Endothelial cell of hepatic sinusoid (primary cell): ENCODE results near the gene PHACTR2.
"Not testable (repeated sequence)": the region's sequence is repeated elsewhere in the genome, so short reads cannot be mapped to it uniquely, and the experiment has no call there.

Experiments used
- in situ Hi-C: cut with HindIII; loops from 2 replicates; pipeline ENCODE4 v1.10.0; 2017; ENCODE audit warnings: low sequenced_read_pairs

Gene PHACTR2

DNA sequence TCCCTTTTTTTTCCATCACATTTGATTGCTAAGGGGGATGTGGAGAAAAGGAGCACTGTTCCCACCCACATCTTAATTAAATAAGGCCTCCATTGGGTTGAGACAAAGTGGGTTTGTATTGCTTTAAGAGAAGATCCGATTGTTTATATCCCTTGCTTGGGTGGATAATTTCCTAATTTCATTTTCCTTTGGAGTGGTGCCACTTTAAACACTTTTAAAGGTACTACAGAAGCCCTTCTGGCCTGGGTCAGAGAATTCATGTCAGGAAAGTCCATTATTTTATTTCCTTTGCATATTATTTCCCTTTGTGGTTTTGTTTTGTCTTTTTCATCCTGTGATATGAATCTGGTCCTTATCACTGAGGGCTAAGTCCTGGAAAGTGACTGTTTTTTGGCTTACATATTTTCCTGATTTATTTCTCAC lies 56.9 kb downstream of the PHACTR2 start:
- in situ Hi-C loops, result no loop called here

DNA sequence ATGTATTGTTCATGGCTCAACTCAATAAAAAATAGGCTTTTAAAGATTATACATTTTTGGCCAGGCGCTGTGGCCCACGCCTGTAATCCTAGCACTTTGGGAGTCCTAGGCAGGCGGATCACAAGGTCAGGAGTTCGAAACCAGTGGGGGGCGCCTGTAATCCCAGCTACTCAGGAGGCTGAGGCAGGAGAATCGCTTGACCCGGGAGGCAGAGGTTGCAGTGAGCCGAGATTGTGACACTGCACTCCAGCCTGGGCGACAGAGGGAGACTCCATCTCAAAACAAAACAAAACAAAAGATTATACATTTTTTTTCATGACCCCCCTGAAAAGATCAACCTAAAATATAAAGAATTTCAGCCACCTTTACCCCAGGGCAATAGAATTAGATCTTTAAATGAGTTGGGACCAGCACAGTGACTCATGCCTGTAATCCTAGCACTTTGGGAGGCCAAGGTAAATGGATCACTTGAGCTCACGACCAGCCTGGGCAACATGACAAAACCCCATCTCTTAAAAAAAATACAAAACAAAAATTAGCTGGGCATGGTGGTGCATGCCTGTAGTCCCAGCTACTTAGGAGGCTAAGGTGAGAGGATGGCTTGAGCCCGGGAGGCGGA lies 60.4 kb downstream of the PHACTR2 start:
- in situ Hi-C loops, result not testable (repeated sequence)

DNA sequence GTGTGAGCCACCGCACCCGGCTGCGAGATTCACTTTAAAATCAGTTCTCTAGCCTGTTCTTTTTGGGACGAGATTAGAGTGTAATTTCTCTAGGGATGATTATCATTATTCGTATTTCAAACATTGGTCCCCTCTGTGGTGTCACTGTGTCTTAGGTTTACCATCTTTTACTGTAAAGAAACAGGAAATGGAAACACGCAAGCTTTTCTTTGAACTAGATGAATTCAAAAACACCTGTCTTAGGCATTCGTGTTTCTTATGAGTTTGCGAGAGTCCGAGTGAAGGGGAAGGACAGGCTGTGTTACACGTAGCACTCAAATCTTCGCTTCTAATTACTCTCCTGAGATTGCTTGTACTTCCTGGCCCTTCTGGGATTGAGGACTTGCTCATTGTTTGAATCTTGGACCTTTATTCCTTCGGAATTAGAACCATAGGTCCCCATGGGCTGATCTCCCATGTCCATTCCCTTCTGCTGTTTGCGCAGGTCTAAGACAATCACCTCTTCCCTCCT lies 61.6 kb downstream of the PHACTR2 start:
- in situ Hi-C loops, result no loop called here

DNA sequence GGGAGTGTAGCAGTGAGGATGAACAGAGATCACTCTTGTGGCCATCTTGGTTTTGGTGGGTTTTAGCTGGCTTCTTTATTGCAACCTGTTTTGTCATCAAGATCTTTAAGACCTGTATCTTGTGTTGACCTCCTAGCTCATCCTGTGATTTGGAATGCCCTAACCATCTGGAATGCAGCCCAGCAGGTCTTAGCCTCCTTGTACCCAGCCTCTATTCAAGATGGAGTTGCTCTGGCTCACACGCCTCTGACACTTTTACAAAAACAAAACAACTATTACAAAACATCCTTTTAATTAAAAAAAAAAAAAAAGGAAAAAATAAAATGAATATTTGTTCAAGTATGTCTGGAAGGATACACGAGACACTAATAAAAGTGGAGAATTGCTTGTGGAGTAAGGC lies 62.4 kb downstream of the PHACTR2 start:
- in situ Hi-C loops, result no loop called here

DNA sequence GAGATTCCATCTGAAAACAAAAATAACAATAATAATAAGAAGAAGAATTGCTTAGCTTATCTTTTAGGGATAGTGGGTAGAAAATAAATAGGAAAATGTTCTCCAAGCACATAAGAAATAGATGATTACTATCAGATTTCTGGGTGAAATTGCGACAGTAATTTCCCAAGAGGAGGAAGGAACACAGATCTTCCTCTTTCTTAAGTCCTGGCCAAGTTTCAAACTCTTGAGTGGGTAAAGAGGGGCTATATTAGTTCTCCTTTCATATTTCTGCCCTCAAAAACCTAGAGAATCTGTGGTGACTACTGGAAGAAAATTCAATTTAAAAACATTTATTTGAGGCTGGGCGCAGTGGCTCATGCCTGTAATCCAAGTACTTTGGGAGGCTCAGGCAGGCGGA lies 63.7 kb downstream of the PHACTR2 start:
- in situ Hi-C loops, result no loop called here

DNA sequence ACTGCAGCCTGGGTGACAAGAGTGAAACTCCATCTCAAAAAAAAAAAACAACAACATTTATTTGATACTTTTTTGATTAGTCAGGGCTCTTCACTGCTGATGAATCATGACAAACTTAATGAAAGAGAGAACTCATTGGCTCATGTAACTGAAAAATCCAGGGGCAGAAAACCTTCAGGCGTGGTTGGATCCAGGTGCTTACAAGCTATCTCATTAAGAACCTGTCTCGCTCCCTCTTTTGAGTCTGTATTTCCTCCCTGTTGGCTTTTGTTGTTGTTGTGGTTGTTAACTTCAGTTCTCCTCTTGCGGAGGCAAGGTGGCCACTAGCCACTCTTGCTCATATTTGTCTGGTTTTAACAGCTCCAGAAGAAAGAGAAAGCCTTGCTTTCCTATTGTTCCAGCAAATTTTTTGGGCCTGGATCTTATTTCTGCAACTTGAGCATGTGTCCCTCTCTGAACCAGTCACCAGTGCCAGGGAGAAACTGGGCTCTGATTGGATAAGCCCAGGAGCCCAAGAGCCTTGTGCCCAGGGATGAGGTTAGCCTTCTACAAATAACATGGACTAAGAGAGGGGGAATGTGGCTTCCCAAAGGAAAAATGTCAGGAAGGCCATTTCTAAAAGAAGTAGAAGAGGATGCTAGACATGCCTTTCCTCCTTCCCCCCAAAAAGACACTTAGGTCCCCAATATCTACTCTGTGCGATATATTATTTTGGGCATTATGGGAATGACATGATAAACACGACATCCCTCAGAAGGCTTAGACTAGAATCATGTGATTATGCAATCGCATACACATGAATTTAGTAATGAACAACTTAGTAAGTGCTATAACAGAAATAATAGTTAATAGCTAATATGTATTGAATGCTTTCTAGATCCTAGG lies 64.5 kb downstream of the PHACTR2 start:
- in situ Hi-C loops, result no loop called here

DNA sequence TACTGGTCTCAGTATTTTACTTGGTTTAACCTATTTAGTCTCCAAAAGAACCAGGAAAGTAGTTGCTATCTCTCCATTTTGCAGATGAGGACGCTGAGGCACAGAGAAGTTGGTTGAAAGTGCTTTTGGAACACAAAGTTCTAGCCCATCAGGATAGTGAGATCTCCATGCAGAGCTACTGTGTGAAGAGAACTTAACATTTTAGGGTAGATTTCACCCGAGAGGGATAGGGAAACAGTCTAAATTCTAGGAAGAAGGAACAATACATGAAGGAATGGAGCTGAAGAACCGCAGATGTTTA lies 65.1 kb downstream of the PHACTR2 start:
- in situ Hi-C loops, result no loop called here

DNA sequence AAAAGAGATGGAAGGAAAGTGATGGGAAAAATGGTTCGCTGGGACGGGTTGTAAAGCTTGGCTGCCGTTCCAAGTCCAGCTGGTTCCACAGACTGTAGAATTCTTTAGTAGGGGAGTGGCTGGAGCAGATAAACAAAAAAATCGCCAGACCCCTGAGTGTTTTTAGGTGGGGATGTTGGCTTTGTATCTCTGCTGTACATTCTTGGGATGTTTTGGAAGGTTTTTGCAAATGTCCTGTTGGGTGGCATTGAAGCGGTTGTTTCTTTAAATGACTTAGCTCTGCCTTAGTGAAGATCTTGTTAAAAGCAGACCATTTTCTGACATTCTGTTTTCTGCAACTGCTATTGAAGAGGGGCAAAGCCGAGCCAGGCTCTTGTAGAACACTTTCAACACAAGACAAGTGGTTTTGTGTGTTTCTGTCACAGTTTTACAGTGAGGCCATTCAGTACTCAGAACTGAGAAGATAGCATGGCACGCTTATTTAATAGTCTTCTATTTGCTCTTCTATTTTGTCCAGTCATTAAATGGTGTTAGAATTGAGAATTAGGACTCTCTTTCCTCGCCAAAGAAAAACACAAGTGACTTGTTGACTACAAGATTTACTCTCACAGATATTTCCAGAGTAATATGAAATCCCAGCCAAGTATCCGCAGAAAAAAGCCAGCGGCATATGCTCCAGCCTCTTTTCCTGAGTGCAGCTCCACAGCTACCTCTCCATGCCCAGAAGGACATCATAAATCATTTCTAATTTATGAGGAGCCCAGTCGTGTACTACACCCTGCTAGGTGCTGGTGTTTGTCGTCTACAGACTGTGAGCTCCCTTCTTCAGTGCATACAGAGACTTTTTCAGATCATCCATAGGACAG lies 65.8 kb downstream of the PHACTR2 start:
- in situ Hi-C loops, result no loop called here

DNA sequence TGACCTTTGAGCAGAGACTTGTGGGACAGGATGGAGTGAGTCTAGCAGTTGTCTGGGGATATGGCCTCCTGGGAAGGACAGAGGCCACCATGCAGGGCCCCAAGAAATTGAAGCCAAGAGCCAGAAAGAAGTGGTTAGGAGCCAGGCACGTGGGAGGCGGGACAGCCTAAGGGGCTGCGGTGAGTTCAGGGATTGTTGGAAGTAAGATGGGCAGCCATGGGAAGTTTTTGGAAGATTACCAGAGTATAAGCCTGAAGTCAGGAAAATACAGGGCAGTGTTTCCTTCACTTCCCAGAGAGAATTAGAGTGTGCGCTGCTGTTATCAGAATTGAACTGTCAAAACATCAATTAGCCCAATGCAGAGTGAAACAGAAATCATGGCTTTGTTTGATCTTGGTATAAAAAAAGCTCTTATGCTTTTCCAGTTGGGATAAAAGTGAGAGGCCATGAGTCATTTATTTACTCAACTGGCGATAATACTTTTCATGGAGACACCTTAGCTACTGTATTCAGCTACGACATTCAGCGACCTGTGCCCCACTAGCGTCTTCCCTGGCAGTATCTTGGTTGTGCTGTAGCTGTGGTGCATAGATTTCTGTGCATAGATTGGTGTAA lies 66.9 kb downstream of the PHACTR2 start:
- in situ Hi-C loops, result no loop called here

DNA sequence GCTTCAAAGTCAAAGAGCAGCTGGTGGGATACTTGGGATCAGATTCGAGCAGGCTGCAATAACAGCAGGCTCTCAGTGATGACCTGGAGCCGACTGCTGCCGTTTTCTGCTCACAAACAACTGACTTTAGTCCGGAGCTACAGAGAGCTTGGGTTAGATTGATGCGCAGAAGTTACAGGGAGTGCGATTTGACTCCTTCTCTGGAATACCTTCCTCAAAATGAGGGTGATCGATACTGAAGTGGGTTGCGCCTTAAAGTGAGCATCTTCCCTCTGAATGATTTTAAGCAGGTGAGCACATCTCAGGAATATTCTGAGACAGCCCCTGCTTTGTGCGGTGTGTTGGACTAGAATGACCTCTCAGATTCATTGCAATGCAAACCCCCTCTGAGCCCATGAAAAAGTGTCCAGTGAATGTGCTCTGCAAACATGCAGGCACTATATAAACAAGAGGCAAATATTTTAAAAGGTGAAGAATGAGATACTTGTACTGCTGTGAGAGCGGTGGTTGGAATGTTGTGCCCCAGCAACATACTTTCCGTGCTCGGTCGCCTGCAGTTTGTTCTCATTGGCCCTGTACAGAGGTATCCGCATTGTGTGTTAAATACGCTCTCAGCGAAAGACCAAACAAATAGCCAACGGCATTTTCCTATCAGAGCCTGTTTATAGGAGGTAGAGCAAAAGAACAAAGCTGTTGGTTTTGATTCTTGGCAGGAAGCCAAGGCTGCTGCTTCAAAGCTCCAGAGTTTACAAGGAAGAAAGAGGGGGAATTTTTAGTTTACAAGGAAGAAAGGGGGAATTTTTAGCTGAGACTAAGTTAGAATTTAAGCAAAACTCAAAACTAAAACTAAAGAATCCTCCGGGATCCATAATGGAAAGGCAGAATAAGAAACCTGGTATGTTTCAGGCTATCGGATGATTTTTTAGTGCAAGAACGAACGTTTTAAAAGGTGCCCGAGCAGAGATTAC lies 67.7 kb downstream of the PHACTR2 start:
- in situ Hi-C loops, result no loop called here

DNA sequence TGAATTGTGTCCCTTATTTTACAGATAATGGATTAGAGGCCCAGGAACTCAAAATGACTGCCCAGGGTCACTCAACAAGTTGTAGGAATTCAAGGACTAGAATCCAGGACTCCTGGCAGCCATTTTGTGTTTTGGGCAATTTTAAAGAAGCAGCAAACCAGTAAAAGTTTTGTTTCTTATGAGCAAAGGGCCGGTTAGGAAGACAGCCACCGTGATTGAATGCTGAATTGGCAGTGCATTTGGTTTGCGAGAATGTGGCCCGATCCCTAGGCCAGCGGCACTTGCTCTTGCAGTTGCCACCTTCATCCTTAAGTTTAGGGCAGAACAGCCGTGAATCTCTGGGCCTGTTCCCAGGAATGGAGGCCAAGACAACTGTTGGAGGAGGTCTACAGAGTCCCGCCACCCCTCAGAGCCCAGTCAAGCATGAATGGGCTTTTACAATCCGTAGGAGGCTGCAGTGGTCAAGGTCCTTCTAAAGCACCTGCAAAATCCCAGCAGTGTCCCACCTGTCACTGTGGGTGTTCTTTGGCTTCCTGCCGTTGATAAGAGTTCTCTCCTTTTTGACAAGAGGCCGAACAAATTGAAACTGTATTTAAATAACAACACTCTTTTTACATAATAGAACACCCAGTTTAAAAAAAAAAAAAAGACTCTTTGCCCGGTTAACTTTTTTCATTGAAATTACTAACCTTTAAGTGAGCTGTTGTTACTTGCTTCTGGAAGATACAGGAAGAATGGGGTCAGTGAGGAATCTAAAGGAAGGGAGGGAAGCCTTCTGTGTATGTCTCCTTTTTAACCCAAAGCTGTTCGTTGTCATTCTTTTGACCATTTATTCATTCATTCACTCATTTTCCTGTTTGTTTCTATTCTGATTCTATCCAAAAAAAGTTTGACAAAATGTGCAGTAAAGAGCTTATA lies 68.7 kb downstream of the PHACTR2 start:
- in situ Hi-C loops, result no loop called here

DNA sequence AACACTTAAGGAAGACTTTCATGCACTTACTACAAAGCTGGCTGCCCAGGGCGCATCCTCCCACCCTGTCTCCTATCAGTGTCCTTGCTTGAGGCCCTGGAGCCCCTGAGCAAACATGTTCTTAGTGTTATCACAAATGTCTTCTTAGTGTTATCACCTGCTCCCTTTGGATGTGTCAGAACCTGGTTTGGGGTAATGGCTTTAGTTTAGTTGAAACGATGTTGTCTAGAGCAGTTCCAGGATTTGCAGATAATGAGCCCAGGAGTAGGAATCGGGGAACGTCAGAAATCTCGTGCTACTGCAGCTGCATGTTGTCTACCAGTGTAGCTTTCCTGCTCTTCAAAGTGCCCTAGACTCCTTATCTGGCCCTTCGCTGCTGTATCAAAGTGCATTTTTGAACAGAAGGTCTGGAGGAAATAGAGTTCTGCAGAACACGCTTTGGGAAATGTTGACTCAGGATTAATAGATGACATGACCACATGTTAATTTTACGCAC lies 69.6 kb downstream of the PHACTR2 start:
- in situ Hi-C loops, result no loop called here

DNA sequence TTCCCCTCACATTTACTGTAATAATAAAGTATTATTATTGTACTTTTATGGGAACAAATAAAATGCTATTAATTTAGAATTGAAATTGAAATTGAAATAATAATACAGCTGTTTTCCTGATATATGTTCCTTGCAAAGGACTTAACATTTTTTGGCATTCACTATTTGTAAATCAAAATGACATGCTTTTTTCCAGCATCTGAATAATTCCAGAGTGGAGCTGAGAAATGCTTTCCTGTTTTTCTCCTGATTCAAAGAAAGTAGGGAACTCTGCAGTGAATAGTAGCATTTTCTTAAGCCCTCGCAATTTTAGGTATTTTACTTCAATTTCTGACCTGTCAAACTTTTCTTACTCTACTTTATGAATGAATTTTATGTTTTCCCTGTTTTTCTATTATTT lies 72.1 kb downstream of the PHACTR2 start:
- in situ Hi-C loops, result no loop called here

DNA sequence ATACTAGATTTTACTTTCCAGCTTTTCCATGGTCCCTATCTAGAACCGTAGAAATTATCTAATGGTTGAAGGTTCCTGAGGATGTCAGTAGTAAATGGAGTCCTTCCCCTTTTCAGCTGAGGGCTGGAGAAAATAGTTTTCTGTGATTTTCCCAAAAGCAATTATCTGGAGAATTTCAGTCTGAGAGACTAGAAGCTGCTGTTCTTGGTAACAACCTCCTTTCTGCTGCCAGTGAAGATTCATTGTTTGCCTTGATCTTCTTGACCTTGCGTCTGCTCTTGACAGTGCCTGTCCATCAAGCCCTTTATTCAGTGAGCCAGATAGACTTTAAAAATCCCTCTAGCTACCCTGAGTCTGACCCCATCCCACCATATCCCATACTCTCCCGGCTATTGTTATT lies 73.1 kb downstream of the PHACTR2 start:
- in situ Hi-C loops, result no loop called here

DNA sequence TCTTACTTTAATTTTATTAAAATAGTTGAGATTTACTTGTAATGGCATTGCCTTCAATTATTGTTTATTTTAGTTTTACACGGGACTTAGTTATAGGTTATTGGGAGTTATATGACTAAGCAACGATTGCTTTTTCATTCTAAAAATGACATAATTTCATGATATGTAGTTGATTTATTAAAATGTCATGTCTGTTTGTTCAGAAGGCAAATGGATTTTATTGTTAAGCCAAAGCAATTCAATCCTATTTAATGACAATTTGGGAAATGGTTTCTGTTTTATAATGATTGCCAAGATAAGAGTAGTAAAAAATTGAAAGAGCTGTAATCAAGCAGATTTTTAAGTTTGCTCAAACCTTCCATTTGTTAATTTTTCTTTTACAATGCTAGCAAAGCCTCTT lies 74.7 kb downstream of the PHACTR2 start:
- in situ Hi-C loops, result no loop called here

DNA sequence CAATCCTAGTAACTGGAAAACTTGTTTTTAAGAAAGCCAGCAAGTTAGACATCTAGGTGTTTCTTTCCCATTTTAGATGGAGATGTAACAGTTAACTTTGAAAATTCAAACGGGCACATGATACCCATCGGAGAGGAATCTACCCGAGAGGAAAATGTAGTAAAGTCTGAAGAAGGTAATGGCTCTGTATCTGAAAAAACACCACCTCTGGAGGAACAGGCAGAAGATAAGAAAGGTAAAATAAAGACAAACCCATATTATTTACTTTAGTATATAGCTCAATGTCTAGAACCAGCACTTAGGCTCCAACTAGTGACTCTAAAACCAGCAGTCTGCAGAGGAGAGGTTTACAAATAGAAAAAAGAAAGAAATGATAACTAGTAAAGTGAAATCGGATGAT lies 75.9 kb downstream of the PHACTR2 start:
- in situ Hi-C loops, result no loop called here

DNA sequence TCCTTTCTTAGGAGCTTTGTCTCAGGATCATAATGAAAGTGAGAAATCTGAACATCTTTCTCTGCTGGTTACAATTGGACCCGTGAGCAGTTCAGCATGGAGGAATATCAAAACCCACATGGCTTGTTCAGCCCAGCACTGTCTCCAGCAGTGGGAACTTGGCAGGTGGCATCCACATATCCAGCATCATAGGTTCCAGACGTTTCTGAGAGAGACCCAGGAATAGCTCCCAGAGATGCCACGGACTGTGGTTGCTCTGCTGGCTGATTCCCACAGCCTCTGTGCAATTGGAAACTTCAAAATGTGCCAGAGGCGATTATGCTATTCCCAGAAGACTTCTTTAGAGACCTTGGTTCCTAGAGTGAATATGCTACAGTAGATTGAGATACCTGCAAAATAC lies 76.4 kb downstream of the PHACTR2 start:
- in situ Hi-C loops, result no loop called here

DNA sequence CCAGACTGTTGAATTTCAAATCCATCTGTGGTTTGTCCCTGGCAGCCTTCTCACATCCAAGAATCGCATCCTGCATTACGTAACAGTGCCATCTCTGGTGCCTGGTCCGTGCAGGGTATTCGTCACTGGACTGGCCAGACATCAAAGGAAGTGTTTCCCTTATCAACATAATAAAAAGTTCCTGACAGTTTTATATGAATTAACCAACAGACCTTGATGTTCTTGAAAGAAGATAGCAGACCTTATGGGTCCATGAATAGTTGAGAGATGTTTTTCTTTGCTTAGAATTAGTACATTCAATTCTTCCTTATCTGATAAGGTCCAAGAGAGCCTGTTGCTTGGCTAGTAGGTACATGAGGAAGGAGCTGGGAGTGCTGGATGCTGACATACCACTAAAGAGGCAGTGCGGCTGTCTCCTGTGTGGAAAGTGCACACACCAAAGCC lies 77.6 kb downstream of the PHACTR2 start:
- in situ Hi-C loops, result loop anchor here (5.0 kb wide), 1 partner anchor 78 kb away; the partner anchor contains the start of gene PHACTR2
